Measurements from ENCODE around the gene ATRIP.

Gene ATRIP

DNA sequence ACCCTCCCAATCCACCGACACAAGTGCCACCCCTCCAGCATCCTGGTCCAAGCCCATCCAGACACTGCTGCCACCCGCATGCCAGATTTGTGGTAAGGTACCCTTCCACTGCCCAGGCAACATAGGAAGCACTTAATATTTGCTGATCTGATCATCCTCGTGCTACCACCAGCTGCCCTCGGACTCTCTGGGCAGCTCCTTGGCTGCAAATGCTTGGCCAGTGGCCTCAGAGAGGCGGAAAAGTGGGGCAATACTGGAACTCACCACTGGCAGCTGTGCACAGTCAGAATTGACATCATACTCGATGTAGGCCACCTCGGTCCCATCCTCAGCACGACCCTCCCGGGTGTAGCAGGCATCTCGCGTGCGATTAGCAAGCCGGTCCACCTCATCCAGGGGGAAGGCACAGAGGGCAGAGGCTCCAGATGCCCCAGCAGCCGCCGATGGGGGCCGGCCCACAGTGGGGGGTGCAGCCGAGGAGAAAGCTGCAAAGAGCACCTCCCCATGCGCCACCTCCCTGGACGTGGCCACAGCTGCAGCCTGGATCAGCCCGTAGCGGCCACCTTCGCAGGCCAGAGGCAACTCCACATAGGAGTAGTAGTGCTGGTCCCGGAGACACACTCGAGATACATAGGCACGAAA, 23.2 kb upstream of the ATRIP start:
- no peaks in the 10 kb centered on the region for H3K27me3 ChIP-seq (ENCODE audit: insufficient read depth, low read length)
- H3K9me3 ChIP-seq (ENCODE audit: low read length): no peaks in the 10 kb centered on the region
- peaks cover 66% of the 10 kb centered on the region for H3K36me3 ChIP-seq (ENCODE audit: insufficient read depth, low read length)
- H3K4me3 ChIP-seq (ENCODE audit: low read length): no peak overlapping the region
- H3K4me1 ChIP-seq (ENCODE audit: insufficient read depth, low read length): peaks cover 27% of the 10 kb centered on the region
- H2AFZ ChIP-seq (ENCODE audit: low read depth, low read length): no peak overlapping the region

DNA sequence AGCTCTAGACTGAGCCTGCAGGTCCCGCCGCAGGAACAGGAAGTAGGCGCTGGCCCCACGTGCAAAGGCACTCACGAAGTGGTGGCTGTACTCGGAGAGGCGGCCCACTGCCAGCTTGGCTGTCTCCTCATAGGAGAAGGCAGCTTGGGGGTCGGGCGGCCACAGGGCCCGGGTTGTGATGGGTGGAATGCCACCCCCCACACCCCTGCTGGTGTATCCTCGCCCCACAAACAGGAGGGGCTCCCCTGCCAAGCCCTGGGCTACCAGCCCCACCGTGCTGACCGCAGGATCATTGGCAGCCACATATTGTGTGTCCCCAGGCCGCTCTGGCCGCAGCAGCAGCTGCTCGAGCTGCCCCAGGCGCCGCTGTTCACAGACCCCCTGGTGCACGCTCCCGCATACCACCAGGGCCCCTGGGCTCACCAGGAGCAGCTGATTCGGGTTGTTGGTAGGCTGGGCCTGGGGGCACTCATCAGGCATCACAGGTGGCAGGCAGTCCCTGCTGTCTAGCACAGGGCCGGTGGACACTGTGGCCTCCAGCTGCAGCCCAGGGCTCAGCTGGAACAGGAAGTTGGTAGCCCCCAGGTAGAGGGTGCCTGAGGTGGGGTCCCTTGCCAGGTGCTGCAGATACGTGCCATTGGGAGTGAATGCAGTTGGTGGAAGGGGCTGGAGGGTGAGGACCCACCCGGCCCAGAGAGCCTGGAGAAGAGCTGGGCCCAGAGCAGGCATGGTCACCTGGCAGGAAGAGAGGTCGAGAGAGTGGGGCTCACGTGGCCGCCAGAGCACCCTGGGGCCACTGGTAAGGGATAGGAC, 22.4 kb upstream of the ATRIP start:
- H2AFZ ChIP-seq (ENCODE audit: low read depth, low read length): no peak overlapping the region
- H3K36me3 ChIP-seq (ENCODE audit: insufficient read depth, low read length): peaks cover 59% of the 10 kb centered on the region
- H3K4me1 ChIP-seq (ENCODE audit: insufficient read depth, low read length): peaks cover 28% of the 10 kb centered on the region
- no peaks in the 10 kb centered on the region for H3K27me3 ChIP-seq (ENCODE audit: insufficient read depth, low read length)
- no peaks in the 10 kb centered on the region for H3K9me3 ChIP-seq (ENCODE audit: low read length)
- H3K4me3 ChIP-seq (ENCODE audit: low read length): no peak overlapping the region

GRCh38 chr3:48425281-48425812, 21.2 kb upstream of the ATRIP start:
- H3K27me3 ChIP-seq (ENCODE audit: insufficient read depth, low read length): no peaks in the 10 kb centered on the region
- H3K36me3 ChIP-seq (ENCODE audit: insufficient read depth, low read length): peaks cover 46% of the 10 kb centered on the region
- H3K9me3 ChIP-seq (ENCODE audit: low read length): no peaks in the 10 kb centered on the region
- peaks cover 37% of the 10 kb centered on the region for H3K4me1 ChIP-seq (ENCODE audit: insufficient read depth, low read length)
- H3K4me3 ChIP-seq (ENCODE audit: low read length): no peak overlapping the region
- no peak overlapping the region for H2AFZ ChIP-seq (ENCODE audit: low read depth, low read length)

GRCh38 chr3:48426401-48426909, 20.1 kb upstream of the ATRIP start:
- H3K9me3 ChIP-seq (ENCODE audit: low read length): no peaks in the 10 kb centered on the region
- H3K36me3 ChIP-seq (ENCODE audit: insufficient read depth, low read length): peaks cover 35% of the 10 kb centered on the region
- H3K27me3 ChIP-seq (ENCODE audit: insufficient read depth, low read length): no peaks in the 10 kb centered on the region
- no peak overlapping the region for H2AFZ ChIP-seq (ENCODE audit: low read depth, low read length)
- H3K4me1 ChIP-seq (ENCODE audit: insufficient read depth, low read length): peaks cover 39% of the 10 kb centered on the region
- H3K4me3 ChIP-seq (ENCODE audit: low read length): no peak overlapping the region

DNA sequence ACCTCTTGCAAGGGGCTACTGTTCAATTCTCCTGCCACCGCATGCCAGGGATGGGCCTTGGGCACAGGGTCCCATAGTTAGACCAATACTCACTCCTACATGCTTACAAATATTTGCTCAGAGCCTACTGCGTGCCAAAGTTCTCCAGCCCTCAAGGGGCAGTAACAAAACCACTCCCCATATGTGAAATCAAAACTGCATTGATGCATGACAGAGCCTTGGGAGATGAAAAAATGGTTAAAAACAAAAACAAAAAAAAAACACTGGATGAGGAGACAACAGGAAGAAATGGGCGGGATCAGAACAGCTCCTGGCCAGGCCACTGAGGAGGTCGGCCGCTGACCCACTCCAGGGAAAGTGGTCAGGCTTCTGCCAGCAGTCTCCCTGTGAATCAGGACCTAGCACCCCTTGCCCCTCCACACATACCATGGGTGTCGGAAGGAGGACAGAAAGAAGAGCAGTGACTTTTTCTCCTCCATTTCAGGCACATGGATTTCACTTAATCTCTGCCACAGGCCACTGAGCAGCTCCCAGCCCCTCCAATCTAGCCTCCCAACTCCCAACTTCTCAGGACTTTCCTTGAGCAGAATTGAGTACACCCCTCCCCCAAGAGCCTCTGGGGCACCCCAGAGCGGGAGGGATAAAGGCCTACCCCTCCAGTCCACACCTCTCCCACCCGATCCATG, 19.4 kb upstream of the ATRIP start:
- Histone ChIP-seq H3K4me1 (ENCODE audit: insufficient read depth, low read length) (peaks cover 39% of the 10 kb centered on the region), H3K36me3 (ENCODE audit: insufficient read depth, low read length) (peaks cover 31% of the 10 kb centered on the region), H3K27me3 (ENCODE audit: insufficient read depth, low read length) (no peaks in the 10 kb centered on the region), H3K4me3 (ENCODE audit: low read length) (peak overlapping the region; percentile 51), H3K9me3 (ENCODE audit: low read length) (no peaks in the 10 kb centered on the region), H2AFZ (ENCODE audit: low read depth, low read length) (no peak overlapping the region)

GRCh38 chr3:48427630-48427962, 18.9 kb upstream of the ATRIP start:
- Histone ChIP-seq H3K4me1 (ENCODE audit: insufficient read depth, low read length) (peaks cover 39% of the 10 kb centered on the region), H3K4me3 (ENCODE audit: low read length) (peak overlapping the region; percentile 51), H3K36me3 (ENCODE audit: insufficient read depth, low read length) (peaks cover 32% of the 10 kb centered on the region), H3K9me3 (ENCODE audit: low read length) (no peaks in the 10 kb centered on the region), H3K27me3 (ENCODE audit: insufficient read depth, low read length) (no peaks in the 10 kb centered on the region), H2AFZ (ENCODE audit: low read depth, low read length) (no peak overlapping the region)

GRCh38 chr3:48428088-48428571, 18.4 kb upstream of the ATRIP start:
- peaks cover 31% of the 10 kb centered on the region for H3K36me3 ChIP-seq (ENCODE audit: insufficient read depth, low read length)
- no peak overlapping the region for H2AFZ ChIP-seq (ENCODE audit: low read depth, low read length)
- peaks cover 39% of the 10 kb centered on the region for H3K4me1 ChIP-seq (ENCODE audit: insufficient read depth, low read length)
- no peaks in the 10 kb centered on the region for H3K27me3 ChIP-seq (ENCODE audit: insufficient read depth, low read length)
- H3K9me3 ChIP-seq (ENCODE audit: low read length): no peaks in the 10 kb centered on the region
- peak overlapping the region; percentile 51 for H3K4me3 ChIP-seq (ENCODE audit: low read length)

GRCh38 chr3:48428572-48429316, 17.8 kb upstream of the ATRIP start:
- peak overlapping the region; percentile 51 for H3K4me3 ChIP-seq (ENCODE audit: low read length)
- peaks cover 31% of the 10 kb centered on the region for H3K36me3 ChIP-seq (ENCODE audit: insufficient read depth, low read length)
- peaks cover 39% of the 10 kb centered on the region for H3K4me1 ChIP-seq (ENCODE audit: insufficient read depth, low read length)
- H2AFZ ChIP-seq (ENCODE audit: low read depth, low read length): peak overlapping the region; percentile 34
- H3K9me3 ChIP-seq (ENCODE audit: low read length): no peaks in the 10 kb centered on the region
- H3K27me3 ChIP-seq (ENCODE audit: insufficient read depth, low read length): no peaks in the 10 kb centered on the region

GRCh38 chr3:48429317-48429959, 17.1 kb upstream of the ATRIP start:
- peak overlapping the region; percentile 51 for H3K4me3 ChIP-seq (ENCODE audit: low read length)

DNA sequence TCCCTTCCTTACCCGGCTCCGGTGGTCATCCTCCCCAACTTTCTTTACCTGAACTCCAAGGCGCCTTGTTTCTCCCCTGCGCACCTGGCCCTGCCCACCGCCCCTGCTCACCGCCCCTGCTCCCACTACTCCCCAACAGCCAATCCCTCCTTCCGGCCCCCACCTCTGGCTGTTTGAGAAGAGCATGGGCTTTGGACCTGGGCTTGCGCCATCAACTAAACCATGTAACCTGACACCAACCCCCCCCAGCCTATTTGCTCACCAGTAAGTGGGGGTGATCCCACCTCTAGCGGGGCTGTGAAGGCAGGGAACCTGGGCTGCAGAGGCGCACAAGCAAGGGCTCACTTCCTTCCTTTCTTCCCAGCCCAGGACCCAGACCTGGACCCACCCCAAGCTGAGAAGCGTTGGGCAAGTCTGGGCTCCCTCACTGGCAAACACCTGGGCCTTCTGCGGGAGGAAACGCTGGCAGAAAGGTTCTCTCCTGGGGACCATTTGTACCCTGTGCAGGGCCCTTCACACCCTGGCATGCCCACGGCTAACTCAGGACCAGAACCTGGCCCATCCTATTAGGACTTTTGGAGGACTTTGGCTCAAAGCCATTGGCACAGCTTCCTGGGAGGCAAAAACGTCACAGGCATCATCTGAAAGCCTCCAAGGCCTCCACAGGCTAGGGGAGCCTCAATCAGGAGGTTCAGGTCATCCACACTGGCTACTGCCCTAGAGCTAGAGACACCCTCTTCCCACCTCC, 16.4 kb upstream of the ATRIP start, which contains the start of gene PLXNB1:
Gene PLXNB1, minus strand, starts transcription at position 127 of the 748 bp plus-strand sequence. CDS start 5,475 bp downstream, outside the sequence.
- H3K36me3 ChIP-seq (ENCODE audit: insufficient read depth, low read length): peaks cover 22% of the 10 kb centered on the region
- no peaks in the 10 kb centered on the region for H3K9me3 ChIP-seq (ENCODE audit: low read length)
- peak within 1 kb of the TSS; percentile 51 for H3K4me3 ChIP-seq (ENCODE audit: low read length)
- H3K4me1 ChIP-seq (ENCODE audit: insufficient read depth, low read length): peaks cover 39% of the 10 kb centered on the region
- H2AFZ ChIP-seq (ENCODE audit: low read depth, low read length): peak within 1 kb of the TSS; percentile 34
- no peaks in the 10 kb centered on the region for H3K27me3 ChIP-seq (ENCODE audit: insufficient read depth, low read length)

More at GRCh38 chr3:48429317-48429959, 17.1 kb upstream of the ATRIP start:
- no peaks in the 10 kb centered on the region for H3K9me3 ChIP-seq (ENCODE audit: low read length)
- peaks cover 39% of the 10 kb centered on the region for H3K4me1 ChIP-seq (ENCODE audit: insufficient read depth, low read length)
- peak overlapping the region; percentile 34 for H2AFZ ChIP-seq (ENCODE audit: low read depth, low read length)
- H3K27me3 ChIP-seq (ENCODE audit: insufficient read depth, low read length): no peaks in the 10 kb centered on the region
- peaks cover 27% of the 10 kb centered on the region for H3K36me3 ChIP-seq (ENCODE audit: insufficient read depth, low read length)

DNA sequence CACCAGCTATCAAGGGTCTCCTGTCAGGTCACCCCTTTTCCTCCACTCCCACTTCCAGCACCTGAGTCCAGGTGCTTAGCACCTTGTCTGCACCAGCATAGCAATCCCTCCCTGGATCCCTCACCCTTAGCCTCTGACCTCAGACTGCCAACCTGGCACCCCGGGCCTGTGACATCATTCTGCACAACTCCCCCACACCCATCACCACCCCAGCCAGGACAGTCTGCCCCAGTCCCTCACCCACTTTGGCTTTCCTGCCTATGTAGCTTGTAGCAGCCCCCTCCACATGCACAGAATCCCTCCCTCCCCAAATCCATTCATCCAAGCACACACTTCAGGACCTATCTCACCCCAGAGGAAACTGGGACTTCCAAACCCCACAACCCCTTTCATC, 15.8 kb upstream of the ATRIP start:
- H3K36me3 ChIP-seq (ENCODE audit: insufficient read depth, low read length): peaks cover 20% of the 10 kb centered on the region
- no peak overlapping the region for H3K4me3 ChIP-seq (ENCODE audit: low read length)
- peaks cover 37% of the 10 kb centered on the region for H3K4me1 ChIP-seq (ENCODE audit: insufficient read depth, low read length)
- H3K27me3 ChIP-seq (ENCODE audit: insufficient read depth, low read length): no peaks in the 10 kb centered on the region
- no peaks in the 10 kb centered on the region for H3K9me3 ChIP-seq (ENCODE audit: low read length)
- no peak overlapping the region for H2AFZ ChIP-seq (ENCODE audit: low read depth, low read length)
